Stimulated activated CD8-positive, alpha-beta memory T cell treated with anti-CD3 and anti-CD28 coated beads, Interleukin-4, amount 100 ng/mL, for 48 hours (primary cell): Measurements from ENCODE around the gene NFIX.

Experiments used
- DNase-seq: peaks from one replicate; pipeline ENCODE4 v3.0.0-alpha.2; 2020

The NFIX gene

GRCh38 chr19:13060233-13060963 lies 65.1 kb downstream of the NFIX start:
- DNase-seq, result no peak

GRCh38 chr19:13060964-13061927 lies 66.0 kb downstream of the NFIX start:
- DNase-seq, result peak; percentile 93

DNA sequence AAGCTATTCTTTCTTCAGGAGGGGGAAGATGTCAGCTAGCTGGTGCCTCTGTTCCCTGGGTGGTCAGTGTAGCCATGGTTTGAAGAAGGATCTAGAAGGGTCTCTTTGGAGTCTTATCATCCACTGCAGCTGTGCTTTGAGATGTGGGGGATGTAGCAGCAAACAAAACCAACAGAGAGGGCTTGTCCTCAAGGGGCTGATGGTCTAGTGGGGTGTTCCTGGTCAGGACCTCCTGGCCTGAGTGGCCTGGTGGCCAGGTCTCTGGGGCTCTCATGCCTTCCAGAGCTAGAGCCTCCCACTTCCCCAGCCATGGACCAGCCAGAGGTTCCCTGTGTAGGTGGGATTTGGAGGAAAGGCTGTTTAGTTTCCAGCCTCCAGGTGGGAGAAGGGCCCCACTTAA lies 67.0 kb downstream of the NFIX start:
- DNase-seq, result no peak

DNA sequence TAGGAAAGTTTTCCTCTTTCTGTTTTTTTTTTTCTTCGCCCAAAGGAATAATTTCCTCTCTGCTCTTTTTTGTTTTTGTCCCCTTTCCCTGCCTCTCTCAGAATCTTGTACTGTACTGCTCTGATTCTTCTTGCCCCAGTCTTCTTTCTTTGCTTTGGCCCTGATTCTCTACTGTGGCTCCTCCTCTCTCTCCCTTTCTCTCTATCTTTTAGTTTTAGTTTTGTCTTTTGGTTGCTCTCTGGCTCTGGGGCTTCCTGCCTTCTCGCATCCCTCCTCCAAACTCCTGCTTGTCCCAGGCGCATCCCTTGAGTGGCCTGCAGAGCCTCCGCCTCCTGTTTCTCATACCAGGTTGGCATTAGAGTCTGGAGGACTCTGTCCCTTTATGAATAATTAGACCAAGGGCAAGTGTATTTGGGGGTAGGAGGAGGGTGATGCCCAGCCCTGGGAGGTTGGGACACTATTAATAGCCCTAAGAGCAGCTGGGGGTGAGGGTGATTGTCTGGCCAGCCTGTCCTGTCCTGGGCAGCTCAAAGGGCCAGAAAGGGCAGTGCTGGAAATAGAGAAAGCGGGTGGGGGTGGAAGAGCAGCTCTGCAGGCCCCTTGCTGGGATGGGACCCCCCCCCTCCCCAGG lies 68.3 kb downstream of the NFIX start:
- no peak for DNase-seq

- DNase-seq, result no peak
Observed at GRCh38 chr19:13064092-13064489, 68.8 kb downstream of the NFIX start.

DNA sequence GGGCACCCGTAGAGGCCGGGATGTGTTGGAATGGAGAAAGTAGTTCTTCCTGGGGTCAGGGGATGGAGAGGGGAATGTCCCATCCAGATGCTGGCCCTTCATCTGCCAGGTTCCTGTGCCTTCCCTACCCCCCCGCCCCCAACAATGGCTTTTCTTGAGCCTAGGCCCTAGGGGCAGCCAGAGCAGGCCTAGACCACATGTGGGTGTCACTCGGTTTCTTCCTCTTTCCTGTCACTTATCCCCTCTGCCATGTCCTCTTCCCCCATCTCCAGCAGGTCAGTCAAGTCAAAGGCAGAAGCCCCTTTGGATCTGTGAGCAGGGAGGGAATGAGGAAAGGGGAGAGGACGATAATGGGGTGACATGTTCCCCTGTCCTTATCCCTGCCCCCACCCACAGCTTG lies 71.0 kb downstream of the NFIX start:
- no peak for DNase-seq

DNA sequence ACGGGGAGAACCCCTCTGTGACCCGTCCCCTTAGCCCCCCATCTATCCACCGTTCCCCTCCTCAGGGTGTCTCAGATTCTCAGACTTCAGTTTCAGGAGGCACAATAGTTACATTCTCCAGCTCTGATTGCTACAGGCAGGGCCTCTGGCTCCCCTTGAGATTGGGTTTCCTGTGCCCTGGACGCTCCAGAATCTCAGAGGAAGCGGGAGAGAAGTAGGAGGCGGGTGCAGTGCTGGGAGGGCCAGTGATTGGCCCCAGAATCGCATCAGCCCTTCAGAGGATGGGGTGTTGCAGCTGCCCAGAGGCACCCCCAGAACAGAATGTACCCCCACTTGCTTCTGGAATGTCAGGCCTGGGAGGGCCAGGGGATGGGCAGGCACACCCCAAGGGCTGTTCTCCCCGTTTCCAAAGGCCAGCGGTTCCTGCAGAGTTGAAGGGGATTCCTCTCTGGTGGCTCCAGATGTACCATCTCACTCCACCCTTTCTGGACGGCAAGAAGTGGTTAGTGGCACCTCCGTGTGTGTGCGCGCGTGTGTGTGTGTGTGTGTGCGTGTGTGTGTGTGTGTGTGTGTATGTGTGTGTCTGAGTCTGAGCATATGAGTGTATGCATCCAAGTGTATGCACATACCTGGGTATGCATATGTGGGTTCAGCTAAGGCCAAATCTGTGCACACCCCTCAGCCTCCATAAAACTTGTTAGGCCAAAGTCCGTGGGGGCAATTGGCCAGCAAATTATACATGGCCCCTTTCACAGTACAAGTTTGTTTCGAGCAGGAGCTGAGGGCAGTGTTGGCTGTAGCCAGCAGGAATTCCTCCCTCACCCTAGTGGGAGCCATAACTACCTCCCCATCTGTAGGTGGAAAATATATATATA lies 71.9 kb downstream of the NFIX start:
- DNase-seq, result no peak

GRCh38 chr19:13068085-13068846 lies 73.0 kb downstream of the NFIX start:
- DNase-seq, result no peak

DNA sequence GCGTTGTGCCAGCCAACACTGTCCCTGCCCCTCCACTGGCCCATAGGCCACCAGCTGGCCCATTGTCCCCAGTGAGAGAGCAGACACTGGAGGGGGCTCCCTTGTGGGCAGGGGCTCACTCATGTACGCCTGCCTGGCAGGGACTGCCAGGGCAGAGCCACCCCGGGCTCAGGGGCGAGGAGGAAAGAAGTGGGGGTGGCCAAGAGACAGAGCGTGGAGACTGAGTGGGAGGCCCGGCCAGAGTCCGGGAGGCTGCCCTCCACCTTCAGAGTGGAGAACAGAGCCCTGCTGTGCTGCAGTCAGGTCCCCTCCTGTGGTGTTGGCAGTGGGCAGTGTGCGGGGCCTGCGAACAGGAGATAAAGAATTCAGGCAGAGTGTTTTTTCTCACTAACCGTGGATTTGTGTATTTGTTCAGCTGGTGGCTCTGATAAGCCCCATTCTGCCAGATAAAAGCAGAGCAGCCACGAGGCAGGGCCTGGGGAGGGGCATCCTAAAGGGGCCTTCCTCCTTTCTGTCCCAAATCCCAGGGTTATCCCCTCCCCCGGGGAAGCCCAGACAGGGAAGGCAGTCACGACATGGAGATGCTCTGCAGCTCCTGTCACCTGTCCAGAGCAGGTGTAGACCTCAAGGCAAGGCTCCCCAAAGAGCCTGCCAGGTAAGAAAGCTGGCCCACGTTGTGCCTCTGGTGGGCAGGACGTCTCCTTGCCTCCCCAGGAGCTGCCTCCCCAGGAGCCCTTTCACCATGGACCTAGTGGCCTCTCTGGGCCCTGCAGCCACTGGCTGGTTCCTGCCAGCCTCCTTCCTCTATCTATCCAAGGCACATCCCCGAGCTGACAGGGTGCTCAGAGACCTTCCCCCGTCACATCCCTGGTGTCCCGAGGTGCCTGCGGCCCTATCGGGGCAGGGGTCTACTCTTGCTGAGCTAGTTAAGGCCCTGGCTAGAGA lies 74.4 kb downstream of the NFIX start:
- no peak for DNase-seq

GRCh38 chr19:13070425-13071140 lies 75.3 kb downstream of the NFIX start:
- no peak for DNase-seq

DNA sequence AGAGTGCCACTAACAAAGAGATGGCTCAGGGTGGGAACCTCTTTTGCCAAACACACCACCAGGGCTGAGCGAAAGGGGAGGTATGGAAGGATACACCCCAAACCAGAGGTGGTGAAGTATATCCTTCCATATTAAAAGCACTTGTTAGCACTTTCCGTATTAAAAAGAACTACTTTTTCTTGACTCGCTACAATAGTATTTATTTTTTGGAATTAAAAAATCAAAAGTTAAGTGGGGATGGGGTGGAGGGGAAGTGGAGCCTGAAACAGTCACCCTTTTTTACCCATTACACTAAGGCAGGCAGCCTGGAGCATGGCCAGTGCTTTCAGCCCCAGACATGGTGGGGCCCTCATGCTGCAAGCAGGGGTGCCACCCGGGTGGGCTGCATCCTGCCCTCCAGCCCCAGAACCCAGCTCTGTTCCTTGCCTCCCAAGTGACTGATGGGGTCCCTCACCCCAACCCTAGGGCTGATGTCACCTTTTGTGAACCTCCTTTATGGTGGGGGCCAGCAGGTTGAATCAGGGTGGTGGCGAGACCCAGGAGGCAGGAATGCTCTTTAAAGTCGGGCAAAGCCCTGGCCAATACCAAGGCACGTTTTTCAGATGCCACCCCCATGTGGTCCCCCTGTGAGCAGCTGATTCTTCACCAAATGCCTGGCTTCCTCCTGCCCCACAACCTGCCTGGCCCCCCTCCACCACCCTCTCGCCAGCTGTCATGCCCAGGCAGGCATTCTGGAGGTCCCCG lies 76.3 kb downstream of the NFIX start:
- DNase-seq, result no peak

DNA sequence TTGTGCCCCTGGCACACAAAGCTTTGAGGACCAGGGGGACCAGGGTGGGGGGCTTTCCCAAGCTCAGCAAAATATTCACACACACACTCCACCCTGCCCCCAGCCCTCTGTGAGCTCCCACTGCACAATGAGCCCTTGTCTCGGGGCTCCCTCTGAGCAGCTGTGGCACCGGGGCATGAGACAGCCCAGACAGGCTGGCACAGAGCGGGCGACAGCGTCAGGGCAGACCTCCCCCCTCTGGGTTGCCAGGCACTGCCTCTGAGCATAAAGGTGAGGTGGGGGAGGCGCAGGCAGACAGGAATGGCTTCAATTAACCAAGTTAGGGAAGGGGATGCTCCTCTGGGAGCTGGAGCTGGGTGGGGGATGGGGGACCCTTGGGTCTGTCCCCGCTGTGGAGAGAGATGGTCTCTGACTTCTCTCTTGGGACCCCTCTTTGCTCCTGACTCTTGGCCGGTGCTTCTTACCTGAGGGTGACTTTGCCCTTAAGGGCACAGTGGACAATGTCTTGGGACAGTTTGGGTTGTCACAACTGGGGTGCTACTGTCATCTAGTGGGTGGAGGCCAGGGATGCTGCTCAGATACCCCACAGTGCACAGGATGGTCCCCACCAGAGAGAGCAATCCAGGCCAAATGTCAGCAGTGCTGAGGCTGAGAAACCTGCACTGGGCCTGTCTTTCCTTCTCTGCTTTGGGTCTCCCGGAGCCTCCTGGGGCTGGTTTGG lies 77.1 kb downstream of the NFIX start:
- no peak for DNase-seq

DNA sequence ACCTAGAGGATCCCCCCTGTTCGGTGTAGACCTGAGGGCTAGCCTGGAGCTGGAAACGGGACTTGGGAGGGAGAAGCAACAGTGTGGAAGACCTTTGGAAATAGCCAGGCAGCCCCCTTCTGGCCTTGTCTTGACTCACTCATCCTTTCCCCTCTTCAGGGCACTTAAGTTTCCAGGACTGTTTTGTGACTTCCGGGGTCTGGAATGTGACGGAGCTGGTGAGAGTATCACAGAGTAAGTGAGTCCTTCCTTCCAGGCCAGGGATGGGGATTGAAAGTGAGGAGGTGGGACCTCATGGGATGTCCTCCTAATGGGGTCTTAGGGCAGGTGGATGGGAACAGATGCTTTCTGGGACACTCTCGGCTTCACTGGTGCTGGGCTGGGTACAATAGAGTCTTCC lies 78.0 kb downstream of the NFIX start:
- DNase-seq, result no peak

- DNase-seq, result no peak
Observed at GRCh38 chr19:13074378-13074777, 79.1 kb downstream of the NFIX start.

GRCh38 chr19:13076320-13076719 lies 81.0 kb downstream of the NFIX start:
- no peak for DNase-seq

DNA sequence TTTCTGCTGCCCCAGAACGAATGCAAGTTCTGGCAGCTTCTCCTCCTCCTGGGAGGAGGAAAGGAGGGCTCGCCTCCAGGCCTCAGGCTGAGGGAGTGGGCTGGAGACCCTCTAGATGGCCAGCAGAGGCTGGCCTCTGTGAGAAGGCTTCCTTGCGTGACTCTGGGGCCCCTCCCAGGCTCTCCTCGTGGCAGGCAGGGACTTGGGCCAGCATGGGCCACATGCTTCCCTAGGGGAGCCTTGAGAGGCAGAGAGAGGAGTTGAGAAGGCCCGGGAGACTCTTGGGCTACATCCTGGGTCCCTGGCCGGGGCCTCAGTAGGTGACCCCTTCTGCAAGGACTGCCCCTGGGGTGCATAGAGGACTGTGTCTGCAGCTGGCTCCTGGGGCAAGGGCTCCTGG lies 81.5 kb downstream of the NFIX start:
- no peak for DNase-seq

DNA sequence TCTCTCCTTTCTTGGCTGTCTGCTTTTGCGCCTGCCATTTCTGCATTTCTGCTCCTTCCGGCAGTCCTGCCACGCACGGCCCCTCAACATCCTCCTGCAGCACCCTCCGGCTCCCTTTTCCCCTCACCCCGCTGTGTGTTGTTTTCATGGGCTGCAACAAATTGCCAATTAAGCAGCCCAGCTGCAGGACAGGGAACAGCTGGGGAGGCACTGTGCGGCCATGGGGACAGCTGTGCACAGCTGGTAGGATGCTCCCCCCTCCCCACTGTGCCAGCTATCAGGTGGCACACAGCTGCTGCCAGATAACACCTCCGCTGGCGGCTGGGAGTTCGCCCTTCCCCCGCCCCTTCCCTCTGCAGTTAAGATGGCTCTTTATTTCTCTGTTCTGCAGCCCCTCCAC lies 82.0 kb downstream of the NFIX start:
- no peak for DNase-seq

GRCh38 chr19:13078381-13078780 lies 83.1 kb downstream of the NFIX start:
- no peak for DNase-seq
